OCI-M2 (cell line): Measurements from ENCODE around the gene FAM107B.

Experiments used
- DNase-seq: peaks from one replicate; lab custom pipeline; 2025; ENCODE audit not compliant: unreplicated experiment; lab: John Stamatoyannopoulos, UW

The FAM107B gene

DNA sequence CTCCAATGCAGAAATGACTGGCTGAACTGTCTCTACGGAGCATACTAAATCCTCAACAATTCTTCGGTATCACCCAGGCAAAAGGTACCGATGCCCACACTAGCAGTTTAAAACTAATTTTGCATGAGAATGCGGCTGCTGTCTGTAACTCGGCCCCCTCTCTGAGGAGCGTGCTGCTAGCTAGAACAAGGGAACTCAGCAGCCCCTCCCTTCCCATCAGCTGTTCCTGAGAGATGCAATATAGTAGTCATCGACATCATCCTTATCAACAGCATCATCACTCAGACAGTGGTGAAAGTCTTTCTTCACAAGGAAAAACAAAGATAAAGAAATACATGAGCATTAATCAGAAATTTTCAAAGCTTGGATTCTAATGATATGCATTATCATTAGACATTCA is 254.9 kb downstream of the FAM107B start:
- DNase-seq = no peak

DNA sequence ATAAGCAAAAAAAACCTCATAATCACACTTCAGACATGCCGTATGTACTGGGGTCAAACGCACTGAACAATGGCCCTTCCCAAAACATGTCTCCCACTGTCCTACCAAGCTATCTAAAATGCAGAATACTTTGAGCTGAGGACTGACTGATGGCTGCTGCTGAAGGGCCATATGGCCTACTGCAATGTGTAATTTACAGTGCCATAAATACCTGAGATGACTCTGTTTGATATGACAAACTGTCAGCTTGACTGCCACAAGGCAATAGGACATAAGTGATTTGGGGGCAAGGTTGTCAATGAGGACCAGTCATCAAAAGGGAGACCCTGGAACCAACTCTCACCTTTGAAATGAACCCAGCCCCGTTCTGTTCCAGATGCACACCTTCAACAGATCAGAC is 256.5 kb downstream of the FAM107B start:
- no peak for DNase-seq

- DNase-seq = no peak
Measured at GRCh38 chr10:14513123-14513522, 261.6 kb downstream of the FAM107B start.

DNA sequence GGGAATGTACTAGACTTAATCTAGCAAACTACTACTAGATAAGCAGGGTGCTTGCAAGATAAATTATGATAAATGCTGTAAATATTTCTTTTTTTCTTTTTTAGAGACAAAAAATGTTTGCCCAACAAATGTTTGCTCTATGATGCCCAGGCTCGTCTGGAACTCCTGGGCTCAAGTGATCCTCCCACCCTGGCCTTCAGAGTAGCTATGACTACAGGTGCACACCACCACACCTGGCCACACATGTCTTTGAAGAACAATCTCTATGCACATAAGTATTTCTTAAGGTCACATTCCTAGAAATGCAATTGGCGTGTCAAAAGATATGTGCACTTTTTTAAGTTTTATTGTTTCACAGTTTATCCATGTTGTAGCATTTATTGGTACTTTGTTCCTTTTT is 264.4 kb downstream of the FAM107B start:
- no peak for DNase-seq

GRCh38 chr10:14508725-14509124 is 266.0 kb downstream of the FAM107B start:
- DNase-seq = no peak

DNA sequence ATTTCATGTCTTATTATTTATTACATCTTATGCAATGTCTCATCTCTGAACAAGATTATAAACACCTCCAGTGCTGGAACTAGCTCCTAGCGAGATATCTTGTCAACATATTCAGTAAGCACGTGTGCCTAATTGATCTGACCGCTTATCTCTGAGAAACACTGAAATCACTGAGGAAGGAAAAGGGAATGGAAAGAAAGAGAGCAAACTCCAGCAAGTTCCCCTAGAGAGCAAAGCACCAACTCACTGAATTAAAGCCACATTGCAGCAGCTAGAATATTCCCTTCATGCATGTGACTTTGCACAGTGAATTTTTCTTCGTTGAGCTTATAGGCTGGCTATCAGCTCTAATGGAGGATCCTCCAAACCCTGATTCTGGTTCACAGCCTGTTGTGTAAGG is 266.9 kb downstream of the FAM107B start:
- no peak for DNase-seq

GRCh38 chr10:14507176-14507575 is 267.5 kb downstream of the FAM107B start:
- DNase-seq = no peak

DNA sequence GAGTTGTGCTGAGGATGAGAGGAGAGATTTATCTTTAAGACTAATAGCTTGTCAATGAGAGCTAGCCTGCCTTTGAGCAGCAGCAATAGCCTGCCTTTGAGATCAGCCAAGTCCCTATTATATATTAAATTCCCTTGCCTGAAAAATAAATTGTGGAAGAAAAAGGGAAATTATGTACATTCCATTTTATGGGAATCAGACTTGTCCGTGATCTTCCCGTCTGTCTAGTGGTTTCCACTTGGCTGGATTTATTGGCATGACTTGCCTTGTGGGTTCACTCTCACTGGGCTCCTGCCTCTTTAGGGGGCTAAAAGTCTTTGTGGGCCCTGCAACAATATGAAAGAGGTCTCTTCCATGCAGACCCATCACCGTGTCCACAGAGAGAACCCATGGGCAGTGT is 272.3 kb downstream of the FAM107B start:
- no peak for DNase-seq

DNA sequence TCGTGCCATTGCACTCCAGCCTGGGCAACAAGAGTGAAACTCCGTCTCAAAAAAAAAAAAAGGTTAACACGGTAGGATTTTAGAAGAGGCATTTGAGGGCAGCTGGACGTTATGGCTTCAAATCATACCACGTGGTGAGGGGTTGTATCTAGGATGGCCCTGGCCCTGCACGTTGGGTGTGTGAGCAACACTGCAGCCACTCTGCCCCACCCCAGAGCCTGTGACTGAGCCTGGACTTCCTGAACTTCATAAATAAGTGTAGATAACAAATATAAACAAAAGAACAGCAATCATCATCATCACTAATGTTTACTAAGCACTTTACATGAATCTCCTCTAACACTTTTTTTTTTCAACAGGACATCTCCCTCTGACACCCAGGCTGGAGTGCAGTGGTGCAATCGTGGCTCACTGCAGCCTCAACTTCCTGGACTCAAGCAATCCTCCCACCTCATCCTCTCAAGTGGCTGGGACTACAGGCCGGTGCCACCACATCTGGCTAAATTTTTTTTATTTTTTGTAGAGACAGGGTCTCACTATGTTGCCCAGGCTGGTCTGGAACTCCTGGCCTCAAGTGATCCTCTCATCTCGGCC is 274.4 kb downstream of the FAM107B start:
- DNase-seq = no peak

DNA sequence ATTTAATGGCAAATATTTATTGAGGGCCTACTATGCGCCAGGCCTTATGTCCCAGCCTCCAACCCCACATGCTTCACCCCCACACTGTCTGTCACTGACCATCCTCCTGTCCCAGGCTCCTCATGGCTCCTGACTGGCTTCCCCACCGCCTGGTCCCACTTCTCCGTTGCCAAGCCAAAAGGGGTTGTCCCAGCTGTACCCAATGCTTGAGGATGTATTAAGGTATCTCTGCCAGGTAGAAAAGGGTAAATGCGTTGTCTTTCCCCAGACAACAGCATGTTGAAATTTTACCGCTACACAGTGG is 275.1 kb downstream of the FAM107B start:
- no peak for DNase-seq

DNA sequence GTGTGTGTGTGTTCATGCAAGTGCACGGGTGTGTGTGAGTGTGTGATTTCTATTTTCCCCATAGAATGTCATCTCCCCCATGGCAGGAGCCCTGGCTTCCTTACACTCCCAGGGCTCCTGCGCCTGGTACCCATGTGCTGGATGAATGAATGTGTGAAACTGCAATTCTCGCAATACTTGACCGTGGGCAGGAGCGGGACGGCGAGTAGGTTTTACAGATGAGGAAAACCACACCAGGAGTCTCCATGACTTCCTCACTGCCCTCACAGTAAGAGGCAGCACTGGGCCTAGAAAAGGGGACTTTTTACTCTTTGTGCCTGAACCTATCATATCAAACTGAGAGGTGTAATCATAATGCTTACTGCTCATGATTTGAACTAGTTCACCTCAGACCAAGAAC is 276.4 kb downstream of the FAM107B start:
- no peak for DNase-seq

- DNase-seq = no peak
Measured at GRCh38 chr10:14491811-14492210, 282.9 kb downstream of the FAM107B start.

DNA sequence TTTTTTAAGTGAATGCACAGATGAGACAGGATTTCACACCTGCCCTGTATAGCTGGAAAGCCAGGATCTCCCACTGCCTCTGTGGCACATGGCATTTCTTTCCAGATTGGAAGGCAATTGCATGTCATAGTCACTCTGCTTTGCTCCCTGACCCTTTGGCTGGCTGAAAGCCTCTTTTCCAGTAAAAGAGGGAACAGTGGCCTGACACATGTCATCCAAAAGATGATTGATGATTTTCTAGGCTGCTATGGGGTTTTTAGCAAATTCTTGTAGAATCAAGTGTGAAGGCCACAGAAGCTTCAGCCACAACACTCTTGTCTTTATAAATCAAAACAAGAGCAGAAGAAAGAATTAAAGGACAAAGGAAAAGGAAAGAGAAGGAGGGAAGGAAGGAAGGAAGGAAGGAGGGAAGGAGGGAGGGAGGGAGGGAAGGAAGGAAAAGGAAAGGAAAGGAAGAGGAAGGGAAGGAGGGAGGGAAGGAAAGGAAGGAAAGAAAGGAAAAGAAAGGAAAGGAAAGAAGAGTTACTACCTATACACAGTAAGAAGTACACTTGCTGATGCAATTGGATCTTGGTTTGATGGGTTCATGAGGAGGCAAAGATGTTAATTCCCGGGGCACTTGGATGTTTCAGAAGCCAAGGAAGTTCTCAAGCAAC is 285.0 kb downstream of the FAM107B start:
- no peak for DNase-seq

GRCh38 chr10:14487488-14487883 is 287.2 kb downstream of the FAM107B start:
- no peak for DNase-seq

DNA sequence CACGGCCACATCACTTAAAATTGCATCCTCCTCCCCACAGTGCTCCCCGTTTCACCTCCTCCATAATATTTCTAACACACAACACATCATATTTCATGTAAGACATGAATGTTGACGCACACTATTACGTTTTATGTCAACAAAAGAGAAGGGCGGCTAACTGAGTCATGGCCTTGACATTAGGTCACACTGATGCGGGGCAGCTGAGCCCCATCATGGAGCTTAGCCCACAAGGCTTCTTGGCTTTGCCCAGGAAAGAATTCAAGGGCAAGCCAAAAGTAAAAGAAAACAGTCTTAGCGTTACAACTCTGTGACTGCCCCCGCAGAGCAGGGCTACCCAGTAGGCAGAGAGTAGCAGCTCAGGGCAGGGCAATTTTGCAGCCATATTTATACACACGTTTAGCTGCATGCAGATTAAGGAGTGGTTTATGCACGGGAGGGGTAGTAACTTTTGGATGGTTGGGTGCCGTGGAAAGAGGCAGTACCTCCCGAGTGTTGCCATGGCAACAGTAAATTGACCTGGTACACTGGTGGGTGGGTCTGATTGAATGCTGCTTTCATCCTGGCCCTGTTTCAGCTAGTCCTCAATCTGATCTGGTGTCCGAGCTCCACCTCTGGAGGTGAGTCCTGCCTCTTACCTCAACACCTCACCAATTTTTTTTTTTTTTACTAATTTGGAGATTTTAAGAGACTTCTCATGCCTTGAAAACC is 287.8 kb downstream of the FAM107B start:
- no peak for DNase-seq

- DNase-seq = no peak
Measured at GRCh38 chr10:14485986-14486385, 288.7 kb downstream of the FAM107B start.

DNA sequence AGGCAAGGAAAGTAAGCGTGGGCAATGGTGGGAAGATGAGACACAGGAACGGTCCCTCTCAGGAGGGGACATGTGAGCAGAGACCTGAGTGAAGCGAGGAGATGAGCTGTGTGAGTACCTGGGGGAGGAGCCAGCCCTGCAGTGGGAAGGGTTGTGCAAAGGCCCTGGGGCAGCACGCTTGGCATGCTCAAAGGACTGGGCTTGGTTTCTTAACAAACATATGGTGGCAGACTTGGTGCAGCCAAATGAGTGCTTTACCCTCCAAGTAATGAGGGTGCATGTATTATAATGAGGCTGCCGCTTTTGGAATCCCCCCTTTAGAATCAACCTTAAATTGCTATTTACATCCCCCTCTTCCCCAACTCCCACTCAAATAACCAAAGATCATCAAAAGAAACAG is 291.3 kb downstream of the FAM107B start:
- DNase-seq = no peak

DNA sequence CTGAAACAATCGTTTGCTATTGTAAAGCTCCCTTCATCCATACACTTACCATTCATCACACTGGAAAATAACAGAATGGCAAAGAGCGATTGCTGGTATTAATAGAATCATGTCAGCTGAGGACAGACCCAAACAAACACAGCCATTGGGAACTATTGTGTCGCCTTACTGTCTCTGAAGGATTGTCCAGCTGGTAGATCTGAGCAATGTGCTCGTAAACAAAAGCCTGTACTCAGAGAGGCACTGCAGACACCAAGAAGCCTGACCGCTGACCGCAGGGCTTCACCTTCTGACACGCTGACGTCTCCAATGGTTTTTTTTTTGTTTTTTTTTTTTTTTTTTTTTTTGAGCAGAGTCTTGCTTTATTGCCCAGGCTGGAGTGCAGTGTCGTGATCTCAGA is 292.9 kb downstream of the FAM107B start:
- DNase-seq = no peak

DNA sequence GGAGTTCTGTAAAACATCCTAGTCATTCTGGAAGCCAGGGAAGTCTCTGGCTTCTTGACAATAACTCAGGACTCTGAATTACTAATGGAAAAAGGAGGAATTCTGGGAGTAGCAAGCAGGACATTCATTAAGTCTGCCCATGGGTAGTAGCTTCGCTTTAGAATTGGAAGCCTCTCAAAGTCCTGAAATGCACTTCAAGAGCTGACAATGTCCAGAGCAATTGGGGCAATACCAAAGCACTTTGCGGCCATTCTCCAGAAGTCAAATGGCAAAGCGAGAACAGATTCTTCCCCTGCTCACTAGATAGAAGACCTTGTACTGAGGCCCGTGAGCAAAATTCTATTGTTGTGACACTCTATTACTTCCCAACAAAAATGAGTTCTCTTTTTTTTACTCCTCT is 293.7 kb downstream of the FAM107B start:
- DNase-seq = no peak

- DNase-seq = no peak
Measured at GRCh38 chr10:14478604-14479003, 296.1 kb downstream of the FAM107B start.

DNA sequence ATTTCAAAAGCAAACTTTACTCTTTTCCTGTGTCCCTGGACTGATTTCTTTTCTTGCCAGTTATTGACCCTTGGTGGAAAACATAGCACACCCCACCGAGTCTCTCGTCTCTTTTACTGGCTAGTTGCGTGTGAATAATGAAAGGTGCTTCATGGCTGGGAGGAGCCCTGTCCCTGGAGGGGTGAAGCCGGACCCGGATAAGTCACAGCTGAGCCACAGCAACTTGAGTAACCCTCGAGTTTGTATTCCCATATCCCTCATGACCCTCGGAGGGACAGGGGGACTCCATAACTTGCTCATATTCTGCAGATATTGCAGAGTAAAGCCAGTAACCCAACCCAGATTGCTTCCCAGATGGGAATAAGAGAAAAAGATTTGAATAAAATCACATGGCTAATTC is 296.5 kb downstream of the FAM107B start:
- DNase-seq = no peak

DNA sequence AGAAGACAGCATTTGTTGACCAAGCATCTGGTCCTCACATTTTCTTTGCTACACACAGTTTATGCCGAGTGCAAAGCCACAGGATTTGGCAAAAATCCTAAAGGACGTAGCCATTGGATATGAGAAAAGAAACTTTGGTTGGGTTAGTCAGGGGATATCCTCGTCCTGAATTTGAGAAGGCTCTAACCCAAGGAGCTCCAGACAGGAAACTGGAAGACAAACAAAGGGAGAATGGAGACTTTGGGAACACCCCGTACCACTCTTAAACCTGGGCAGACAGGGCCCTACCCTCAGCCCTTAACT is 297.3 kb downstream of the FAM107B start:
- DNase-seq = no peak
